ENCODE results near the gene MAGEH1. TPM values are rescaled to one million over a fixed set of nuclear protein-coding genes. Genes with fewer than 3 reads are reported as not detected.
A peak's percentile ranks its signal among the peaks of the same experiment; 100 is the strongest.
"Not testable (repeated sequence)": the region's sequence is repeated elsewhere in the genome, so short reads cannot be mapped to it uniquely, and the experiment has no call there.

Gene MAGEH1
- 14.4 and 16.6 TPM in 2 replicates for total RNA-seq

GRCh38 chrX:55451990-55452832 lies at the start of gene MAGEH1:
MAGEH1 (plus strand) TSS chrX:55452127; CDS start chrX:55452375, 248 bp downstream.
- Mint-ChIP-seq H3K27ac (peak within 1 kb of the TSS; percentile 89), H3K4me3 (peak within 1 kb of the TSS; percentile 93), H3K4me1 (peaks cover 12% of the 10 kb centered on the region), H3K27me3 (peaks cover 3% of the 10 kb centered on the region), H3K36me3 (ENCODE audit: low read depth) (no peaks in the 10 kb centered on the region), H3K9me3 (no peaks in the 10 kb centered on the region)
- intact Hi-C loops (cut with micrococcal nuclease): no loop called here
- peak; percentile 93 for DNase-seq

GRCh38 chrX:55427079-55427478 lies 24.8 kb upstream of the MAGEH1 start:
- not testable (repeated sequence) for H3K36me3 Mint-ChIP-seq (ENCODE audit: low read depth); H3K9me3 Mint-ChIP-seq; H3K4me1 Mint-ChIP-seq; H3K27me3 Mint-ChIP-seq; H3K4me3 Mint-ChIP-seq; H3K27ac Mint-ChIP-seq
- intact Hi-C loops (cut with micrococcal nuclease): loop anchor here (5.0 kb wide), 1 partner anchor 820 kb away; no protein-coding TSS in a partner anchor
- DNase-seq: peak; percentile 68

- H3K9me3 Mint-ChIP-seq, H3K27ac Mint-ChIP-seq: not testable (repeated sequence)
Observed at GRCh38 chrX:55443468-55443867, 8.5 kb upstream of the MAGEH1 start.

GRCh38 chrX:55450259-55450658 lies 1.7 kb upstream of the MAGEH1 start:
- DNase-seq: peak; percentile 51
- Mint-ChIP-seq H3K27me3 (peaks cover 11% of the 10 kb centered on the region), H3K4me3 (no peak overlapping the region), H3K27ac (no peak overlapping the region), H3K9me3 (peaks cover 4% of the 10 kb centered on the region), H3K4me1 (peaks cover 12% of the 10 kb centered on the region), H3K36me3 (ENCODE audit: low read depth) (no peaks in the 10 kb centered on the region)
- intact Hi-C loops (cut with micrococcal nuclease): no loop called here

More at GRCh38 chrX:55443468-55443867, 8.5 kb upstream of the MAGEH1 start:
- H3K4me3 Mint-ChIP-seq; H3K36me3 Mint-ChIP-seq (ENCODE audit: low read depth); H3K4me1 Mint-ChIP-seq; DNase-seq; intact Hi-C loops (cut with micrococcal nuclease): not testable (repeated sequence)
- H3K27me3 Mint-ChIP-seq: peaks cover 12% of the 10 kb centered on the region

- intact Hi-C loops (cut with micrococcal nuclease): no loop called here
- DNase-seq: no peak
- Mint-ChIP-seq H3K9me3 (peaks cover under 1% of the 10 kb centered on the region), H3K36me3 (ENCODE audit: low read depth) (no peaks in the 10 kb centered on the region), H3K27ac (no peak overlapping the region), H3K27me3 (peaks cover 7% of the 10 kb centered on the region), H3K4me1 (peaks cover 12% of the 10 kb centered on the region), H3K4me3 (peak overlapping the region; percentile 93)
Observed at GRCh38 chrX:55451141-55451540, 786 bp upstream of the MAGEH1 start.

GRCh38 chrX:55451626-55451989 lies 319 bp upstream of the MAGEH1 start:
- Mint-ChIP-seq H3K9me3 (no peaks in the 10 kb centered on the region), H3K27me3 (peaks cover 3% of the 10 kb centered on the region), H3K36me3 (ENCODE audit: low read depth) (no peaks in the 10 kb centered on the region), H3K27ac (peak overlapping the region; percentile 89), H3K4me3 (peak overlapping the region; percentile 93), H3K4me1 (peaks cover 12% of the 10 kb centered on the region)
- intact Hi-C loops (cut with micrococcal nuclease): no loop called here
- DNase-seq: no peak

- Mint-ChIP-seq H3K4me1 (peaks cover 12% of the 10 kb centered on the region), H3K27ac (peak overlapping the region; percentile 89), H3K27me3 (peaks cover 1% of the 10 kb centered on the region), H3K36me3 (ENCODE audit: low read depth) (no peaks in the 10 kb centered on the region), H3K9me3 (no peaks in the 10 kb centered on the region), H3K4me3 (peak overlapping the region; percentile 93)
- DNase-seq: no peak
- intact Hi-C loops (cut with micrococcal nuclease): no loop called here
Observed at GRCh38 chrX:55452833-55453124, 852 bp downstream of the MAGEH1 start.

- H3K36me3 Mint-ChIP-seq (ENCODE audit: low read depth); H3K27me3 Mint-ChIP-seq; H3K4me3 Mint-ChIP-seq; intact Hi-C loops (cut with micrococcal nuclease); H3K9me3 Mint-ChIP-seq; H3K4me1 Mint-ChIP-seq; DNase-seq; H3K27ac Mint-ChIP-seq: not testable (repeated sequence)
Observed at GRCh38 chrX:55455708-55456107, 3.8 kb downstream of the MAGEH1 start.

GRCh38 chrX:55459426-55459825 lies 7.5 kb downstream of the MAGEH1 start:
- H3K27ac Mint-ChIP-seq; H3K9me3 Mint-ChIP-seq; H3K27me3 Mint-ChIP-seq; DNase-seq; H3K36me3 Mint-ChIP-seq (ENCODE audit: low read depth); H3K4me1 Mint-ChIP-seq; intact Hi-C loops (cut with micrococcal nuclease); H3K4me3 Mint-ChIP-seq: not testable (repeated sequence)

GRCh38 chrX:55459926-55460325 lies 8.0 kb downstream of the MAGEH1 start:
- H3K27ac Mint-ChIP-seq; H3K27me3 Mint-ChIP-seq; H3K9me3 Mint-ChIP-seq; H3K4me3 Mint-ChIP-seq; DNase-seq; H3K4me1 Mint-ChIP-seq; H3K36me3 Mint-ChIP-seq (ENCODE audit: low read depth); intact Hi-C loops (cut with micrococcal nuclease): not testable (repeated sequence)

GRCh38 chrX:55464050-55464449 lies 12.1 kb downstream of the MAGEH1 start:
- H3K27ac Mint-ChIP-seq; H3K4me3 Mint-ChIP-seq; H3K4me1 Mint-ChIP-seq; DNase-seq; intact Hi-C loops (cut with micrococcal nuclease); H3K9me3 Mint-ChIP-seq; H3K36me3 Mint-ChIP-seq (ENCODE audit: low read depth); H3K27me3 Mint-ChIP-seq: not testable (repeated sequence)

- H3K4me3 Mint-ChIP-seq; intact Hi-C loops (cut with micrococcal nuclease); H3K27me3 Mint-ChIP-seq; H3K9me3 Mint-ChIP-seq; DNase-seq; H3K4me1 Mint-ChIP-seq; H3K36me3 Mint-ChIP-seq (ENCODE audit: low read depth); H3K27ac Mint-ChIP-seq: not testable (repeated sequence)
Observed at GRCh38 chrX:55465108-55465507, 13.2 kb downstream of the MAGEH1 start.

GRCh38 chrX:55465791-55466190 lies 13.9 kb downstream of the MAGEH1 start:
- H3K4me3 Mint-ChIP-seq; intact Hi-C loops (cut with micrococcal nuclease); H3K9me3 Mint-ChIP-seq; H3K36me3 Mint-ChIP-seq (ENCODE audit: low read depth); H3K4me1 Mint-ChIP-seq; DNase-seq; H3K27ac Mint-ChIP-seq; H3K27me3 Mint-ChIP-seq: not testable (repeated sequence)

GRCh38 chrX:55479956-55480355 lies 28.0 kb downstream of the MAGEH1 start:
- H3K36me3 Mint-ChIP-seq (ENCODE audit: low read depth); H3K27ac Mint-ChIP-seq; H3K9me3 Mint-ChIP-seq; H3K4me3 Mint-ChIP-seq; H3K4me1 Mint-ChIP-seq; H3K27me3 Mint-ChIP-seq; intact Hi-C loops (cut with micrococcal nuclease): not testable (repeated sequence)
- DNase-seq: peak; percentile 6

Measured in activated CD4-positive, alpha-beta T cell treated with anti-CD3 and anti-CD28 coated beads, Interleukin-2, amount 10 ng/mL, durations not matched to agents 24 days and 14 days (primary cell).